ENCODE data around the gene PSMA6. TPM values are rescaled to one million over a fixed set of nuclear protein-coding genes. Genes with fewer than 3 reads are reported as not detected.
A peak's percentile ranks its signal among the peaks of the same experiment; 100 is the strongest.

PSMA6 gene
- total and polyA plus RNA-seq, 2 of the 13 experiments (the other 11 are each of a cell fraction or from before 2014, with no cell fraction given), result 525 to 1,109 TPM

GRCh38 chr14:35335388-35336092 is 43.4 kb downstream of the PSMA6 start (continued):
- TF ChIP-seq CCAR2 (optimal IDR thresholded peaks at IDR 0.05; ENCODE audit: low read depth, low read length) (no peak), ZNF703 (CRISPR knock-in tag; IDR thresholded peaks at IDR 0.05; ENCODE audit: borderline replicate concordance) (no peak), KMT2A (CRISPR knock-in tag; IDR thresholded peaks at IDR 0.05) (no peak; the same call in 1 of the 2 replicates), ZNF616 (CRISPR knock-in tag; IDR thresholded peaks at IDR 0.05; ENCODE audit: low read depth) (no peak), ZNF839 (CRISPR knock-in tag; IDR thresholded peaks at IDR 0.05; ENCODE audit: borderline replicate concordance) (no peak; the same call in 1 of the 2 replicates), FOXK1 (CRISPR knock-in tag; IDR thresholded peaks at IDR 0.05; ENCODE audit: borderline replicate concordance, low read depth) (no peak; the same call in 1 of the 2 replicates), ZNF18 (CRISPR knock-in tag; IDR thresholded peaks at IDR 0.05; ENCODE audit: insufficient replicate concordance) (no peak), PRDM15 (CRISPR knock-in tag; IDR thresholded peaks at IDR 0.05) (peak; percentile 61), SRSF4 (IDR thresholded peaks at IDR 0.05; ENCODE audit: low read depth, low read length, poor library complexity, severe bottlenecking) (no peak), STAT5B (CRISPR knock-in tag; IDR thresholded peaks at IDR 0.05) (no peak), ZBTB1 (CRISPR knock-in tag; IDR thresholded peaks at IDR 0.05; ENCODE audit: borderline replicate concordance) (no peak), ZNF713 (CRISPR knock-in tag; IDR thresholded peaks at IDR 0.05) (peak; percentile 46; the same call in 1 of the 2 replicates), ZNF710 (CRISPR knock-in tag; IDR thresholded peaks at IDR 0.05; ENCODE audit: borderline replicate concordance) (0 out of 2 replicates have a peak, but pooled peaks have one; percentile 50), ZNF704 (CRISPR knock-in tag; IDR thresholded peaks at IDR 0.05; ENCODE audit: borderline replicate concordance) (no peak; the same call in 1 of the 2 replicates), MIER2 (CRISPR knock-in tag; IDR thresholded peaks at IDR 0.05) (no peak; the same call in 1 of the 2 replicates), ZNF234 (CRISPR knock-in tag; conservative IDR thresholded peaks at IDR 0.05) (no peak), MTF2 (CRISPR knock-in tag; IDR thresholded peaks at IDR 0.05; ENCODE audit: borderline replicate concordance) (no peak), HBP1 (CRISPR knock-in tag; IDR thresholded peaks at IDR 0.05; ENCODE audit: low read depth) (peak; percentile 84; the same call in 1 of the 2 replicates)
